Gastrocnemius medialis (tissue), 4 donors: ENCODE measurements around the gene PPM1K. TPM values are rescaled to one million over a fixed set of nuclear protein-coding genes. Genes with fewer than 3 reads are reported as not detected.

ENCODE experiments used
- ATAC-seq, 2 donors: fragments of 150-250 bp; one replicate each; pipeline ENCODE4 v1.9.1; 2016
- DNase-seq, 2 donors: peaks; one replicate each; pipeline ENCODE4 v3.0.0-alpha.2; 2019
- H3K27ac ChIP-seq, 4 donors: fragments of 200-600 bp; sonication (generic); 1 replicate in 1 of 4; 2 replicates in 3 of 4; pipeline ENCODE4 v1.5.1; 2016 to 2018; ENCODE audit warnings: mild to moderate bottlenecking in 2 of 4, moderate library complexity in 1 of 4
- H3K27me3 ChIP-seq, 3 donors: fragments of 200-600 bp; sonication (generic) in 2 of 3; 1 replicate in 1 of 3; 2 replicates in 2 of 3; pipeline versions ENCODE4 v1.5.1 to v1.6.0; 2016 to 2019; ENCODE audit warnings: mild to moderate bottlenecking in 1 of 3, moderate library complexity in 1 of 3
- H3K36me3 ChIP-seq, 2 donors: fragments of 200-600 bp; sonication (generic) in 1 of 2; one replicate each; pipeline ENCODE4 v1.5.1; 2017 to 2018
- H3K4me1 ChIP-seq, 2 donors: fragments of 200-600 bp; sonication (generic) in 1 of 2; one replicate each; pipeline ENCODE4 v1.5.1; 2016 to 2017; ENCODE audit warnings: mild to moderate bottlenecking in 2 of 2
- H3K4me3 ChIP-seq, 4 donors: fragments of 200-600 bp; sonication (generic) in 3 of 4; 1 replicate in 1 of 4; 2 replicates in 3 of 4; pipeline ENCODE4 v1.5.1; 2016 to 2019; ENCODE audit warnings: mild to moderate bottlenecking in 2 of 4
- H3K9me3 ChIP-seq, 3 donors: fragments of 200-600 bp; sonication (generic) in 2 of 3; 1 replicate in 1 of 3; 2 replicates in 2 of 3; pipeline ENCODE4 v1.5.1; 2016 to 2019
- POLR2A ChIP-seq, 2 donors: fragments of 450-650 bp; IDR thresholded peaks; one replicate each; pipeline ENCODE4 v1.6.1; 2017; ENCODE audit warnings: antibody characterized with exemption in 2 of 2, mild to moderate bottlenecking in 2 of 2, moderate library complexity in 2 of 2
- in situ Hi-C, 4 donors: fragments of 200-750 bp; cut with MboI; loops; one replicate each; pipeline versions ENCODE4 v1.15.0 to v1.8.0; 2017; ENCODE audit warnings: low sequenced_read_pairs in 4 of 4
- intact Hi-C: fragments of 100-400 bp; cut with DNase I; formaldehyde crosslinking; loops from one replicate; pipeline ENCODE4 v1.15.1; 2023; ENCODE audit warnings: low total_unique reads
- total RNA-seq, 4 donors: library from RNA; depleted of rRNA; stranded (reverse); fragments of >200 nt; gene quantifications; one replicate each; pipeline versions ENCODE4 v1.1.0 to v1.2.3, GENCODE V29; 2016
- TF ChIP-seq, protein P1 (sequence below), 5 experiments: fragments of 450-650 bp in 3 of 5; fragments of 200-600 bp in 2 of 5; sonication (generic) in 2 of 5; IDR thresholded peaks in 4 of 5; conservative IDR thresholded peaks in 1 of 5; 1 replicate in 4 of 5; 2 replicates in 1 of 5; pipeline ENCODE4 v1.5.1; 2016 to 2019; ENCODE audit warnings: antibody characterized with exemption in 5 of 5, mild to moderate bottlenecking in 3 of 5, moderate library complexity in 3 of 5

Gene PPM1K
- total RNA-seq, 4 donors from 2014 or later = 3.3 to 9.5 (median 6.9) TPM

DNA sequence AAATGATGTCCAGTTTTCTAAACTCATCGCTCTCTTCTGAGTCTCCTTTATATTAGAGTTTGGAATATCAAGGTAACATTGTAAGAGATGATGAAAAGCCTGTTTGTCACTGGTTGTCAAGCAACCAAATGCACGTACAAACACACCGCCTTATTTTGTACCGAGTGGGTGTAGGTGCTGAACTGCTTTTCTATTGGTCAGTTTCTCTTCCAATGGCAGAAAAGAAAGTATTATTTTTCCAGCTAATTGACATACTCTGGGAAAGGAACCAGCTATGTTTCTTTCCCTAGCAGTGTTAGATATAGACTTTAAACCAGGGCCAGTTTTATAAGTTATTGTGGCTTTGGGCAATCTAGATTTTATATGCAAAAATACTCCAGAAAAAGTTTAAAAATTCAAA lies 6.6 kb upstream of the PPM1K start:
- Histone ChIP-seq H3K4me1 (peaks cover 22 to 35% of the 10 kb centered on the region in 2 donors), H3K27ac (peak overlapping the region; percentile 80 to 92 (median 82)), H3K9me3 (no peaks in the 10 kb centered on the region), H3K27me3 (no peaks in the 10 kb centered on the region), H3K4me3 (no peak overlapping the region), H3K36me3 (no peaks in the 10 kb centered on the region)
- DNase-seq (peak; percentile 40 to 48), ATAC-seq (peak; percentile 95 to 99)
- TF ChIP-seq POLR2A (IDR thresholded peaks at IDR 0.05) = no peak
- TF ChIP-seq, protein P1, sequence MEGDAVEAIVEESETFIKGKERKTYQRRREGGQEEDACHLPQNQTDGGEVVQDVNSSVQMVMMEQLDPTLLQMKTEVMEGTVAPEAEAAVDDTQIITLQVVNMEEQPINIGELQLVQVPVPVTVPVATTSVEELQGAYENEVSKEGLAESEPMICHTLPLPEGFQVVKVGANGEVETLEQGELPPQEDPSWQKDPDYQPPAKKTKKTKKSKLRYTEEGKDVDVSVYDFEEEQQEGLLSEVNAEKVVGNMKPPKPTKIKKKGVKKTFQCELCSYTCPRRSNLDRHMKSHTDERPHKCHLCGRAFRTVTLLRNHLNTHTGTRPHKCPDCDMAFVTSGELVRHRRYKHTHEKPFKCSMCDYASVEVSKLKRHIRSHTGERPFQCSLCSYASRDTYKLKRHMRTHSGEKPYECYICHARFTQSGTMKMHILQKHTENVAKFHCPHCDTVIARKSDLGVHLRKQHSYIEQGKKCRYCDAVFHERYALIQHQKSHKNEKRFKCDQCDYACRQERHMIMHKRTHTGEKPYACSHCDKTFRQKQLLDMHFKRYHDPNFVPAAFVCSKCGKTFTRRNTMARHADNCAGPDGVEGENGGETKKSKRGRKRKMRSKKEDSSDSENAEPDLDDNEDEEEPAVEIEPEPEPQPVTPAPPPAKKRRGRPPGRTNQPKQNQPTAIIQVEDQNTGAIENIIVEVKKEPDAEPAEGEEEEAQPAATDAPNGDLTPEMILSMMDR (IDR thresholded peaks at IDR 0.05 in 4 of 5, conservative IDR thresholded peaks at IDR 0.05 in 1 of 5) = no peak
- in situ Hi-C loops (no loop called here), intact Hi-C loops (no loop called here)

DNA sequence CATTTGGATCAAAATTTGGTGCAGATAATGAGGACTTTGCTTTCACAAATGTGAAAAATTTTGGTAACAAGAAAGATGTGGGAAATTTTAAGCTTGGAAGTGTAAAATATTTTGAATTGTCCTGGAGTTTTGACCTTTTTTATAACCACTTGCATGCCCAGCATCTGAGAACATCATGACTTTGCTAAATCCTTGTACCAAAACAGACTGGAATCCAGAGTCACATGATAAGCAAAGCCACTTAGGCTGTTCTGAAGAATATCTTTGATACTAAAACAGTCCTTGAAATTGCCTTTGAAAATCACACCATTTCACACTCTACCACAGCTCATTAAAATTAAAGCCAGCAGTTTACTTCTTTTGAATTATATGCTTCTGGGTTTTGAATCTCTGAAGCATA lies 2.5 kb upstream of the PPM1K start:
- H3K9me3 ChIP-seq = no peaks in the 10 kb centered on the region
- in situ Hi-C loops (no loop called here), intact Hi-C loops (no loop called here)
- ATAC-seq (no peak), DNase-seq (no peak)
- H3K4me1 ChIP-seq = peaks cover 33 to 35% of the 10 kb centered on the region in 2 donors
- no peak overlapping the region for H3K4me3 ChIP-seq
- no peaks in the 10 kb centered on the region for H3K36me3 ChIP-seq
- H3K27me3 ChIP-seq = no peaks in the 10 kb centered on the region
- no peak for TF ChIP-seq POLR2A (IDR thresholded peaks at IDR 0.05)
- TF ChIP-seq, protein P1 (IDR thresholded peaks at IDR 0.05 in 4 of 5, conservative IDR thresholded peaks at IDR 0.05 in 1 of 5) = no peak
- no peak overlapping the region for H3K27ac ChIP-seq

DNA sequence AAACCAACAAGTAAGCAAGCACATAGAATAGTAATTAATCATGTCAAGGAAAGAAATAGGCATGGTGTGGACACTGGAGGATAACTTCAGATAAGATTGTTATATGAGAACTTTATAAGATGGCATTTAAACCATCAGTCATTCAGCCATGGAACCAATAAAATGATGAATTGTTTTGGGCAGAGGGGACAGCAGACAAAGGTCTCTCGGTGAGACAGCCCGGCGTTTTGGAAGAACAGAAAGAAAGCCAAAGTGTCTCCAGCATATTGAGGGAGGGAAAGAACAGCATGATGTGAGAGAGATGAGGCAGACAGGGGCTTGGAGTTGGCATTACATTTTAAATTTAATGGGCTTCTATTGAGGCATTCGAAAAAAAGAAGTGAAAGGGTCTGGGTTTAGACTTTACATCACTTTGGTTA lies 883 bp upstream of the PPM1K start:
- in situ Hi-C loops (no loop called here), intact Hi-C loops (loop anchor here (2.0 kb wide), 3 partner anchors 94 to 326 kb away; partner anchors contain the start of genes HERC6 and PYURF)
- Histone ChIP-seq H3K36me3 (no peaks in the 10 kb centered on the region), H3K4me3 (peak overlapping the region; percentile 76 to 92 (median 84)), H3K27ac (peak overlapping the region; percentile 93 to 99 (median 98)), H3K27me3 (no peaks in the 10 kb centered on the region), H3K9me3 (no peaks in the 10 kb centered on the region), H3K4me1 (peaks cover 25 to 37% of the 10 kb centered on the region in 2 donors)
- ATAC-seq = peak in 1 of 2 donors; percentile 4
- DNase-seq = no peak
- TF ChIP-seq, protein P1 (IDR thresholded peaks at IDR 0.05 in 4 of 5, conservative IDR thresholded peaks at IDR 0.05 in 1 of 5) = no peak
- no peak for TF ChIP-seq POLR2A (IDR thresholded peaks at IDR 0.05)

DNA sequence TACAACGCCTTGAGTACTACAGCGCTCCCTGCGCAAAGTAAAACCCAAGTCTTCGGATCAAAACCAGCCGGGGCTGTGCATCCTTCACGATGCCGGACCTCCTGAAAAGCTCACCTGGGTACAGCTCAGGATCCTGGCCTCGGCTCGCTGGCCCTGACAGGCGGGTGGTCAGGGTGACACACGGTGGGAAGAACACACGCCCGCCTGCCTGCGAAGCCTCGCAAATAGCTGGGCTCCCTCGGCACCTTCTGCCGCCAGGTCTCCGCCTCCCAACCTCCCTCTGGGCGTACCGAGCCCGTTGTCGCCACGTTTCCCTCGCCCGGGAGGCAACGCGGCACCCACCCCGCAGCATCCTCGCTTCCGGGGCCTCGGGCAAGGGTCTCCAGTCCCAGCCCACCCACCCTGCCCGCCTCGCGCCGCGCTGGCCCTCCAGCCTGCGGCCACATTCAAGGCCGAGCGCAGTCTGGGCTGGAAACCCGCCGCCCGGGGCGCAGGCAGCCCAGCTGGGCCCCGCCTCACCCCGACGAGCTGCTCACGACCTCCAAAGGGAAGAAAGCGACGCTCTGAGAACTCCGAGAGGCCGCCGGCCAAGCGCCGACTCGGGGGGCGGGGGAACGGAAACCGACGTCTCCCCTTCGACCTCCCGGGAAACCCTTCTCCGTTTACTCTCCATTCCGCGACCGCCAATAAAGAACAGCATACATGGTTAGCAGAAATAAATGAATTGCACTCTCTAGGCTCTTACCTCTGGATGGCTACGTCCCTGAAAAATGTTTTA lies 511 bp downstream of the PPM1K start:
- Histone ChIP-seq H3K4me1 (peaks cover 25 to 45% of the 10 kb centered on the region in 2 donors), H3K4me3 (peak overlapping the region; percentile 81 to 98 (median 90)), H3K36me3 (no peaks in the 10 kb centered on the region), H3K9me3 (no peaks in the 10 kb centered on the region), H3K27ac (peak overlapping the region; percentile 93 to 99 (median 98)), H3K27me3 (no peaks in the 10 kb centered on the region)
- DNase-seq = peak; percentile 19 to 54
- in situ Hi-C loops (no loop called here), intact Hi-C loops (loop anchor here (1.0 to 5.0 kb wide), 10 partner anchors 39 to 1347 kb away; partner anchors contain the start of genes AFF1, HERC3, HERC5 and HERC6)
- TF ChIP-seq, protein P1 (IDR thresholded peaks at IDR 0.05 in 4 of 5, conservative IDR thresholded peaks at IDR 0.05 in 1 of 5) = peak in 1 of 5 experiments; percentile 20
- no peak for TF ChIP-seq POLR2A (IDR thresholded peaks at IDR 0.05)
- ATAC-seq = peak; percentile 45 to 52
